Measurements from ENCODE around the gene ATF6B.

The ATF6B gene

DNA sequence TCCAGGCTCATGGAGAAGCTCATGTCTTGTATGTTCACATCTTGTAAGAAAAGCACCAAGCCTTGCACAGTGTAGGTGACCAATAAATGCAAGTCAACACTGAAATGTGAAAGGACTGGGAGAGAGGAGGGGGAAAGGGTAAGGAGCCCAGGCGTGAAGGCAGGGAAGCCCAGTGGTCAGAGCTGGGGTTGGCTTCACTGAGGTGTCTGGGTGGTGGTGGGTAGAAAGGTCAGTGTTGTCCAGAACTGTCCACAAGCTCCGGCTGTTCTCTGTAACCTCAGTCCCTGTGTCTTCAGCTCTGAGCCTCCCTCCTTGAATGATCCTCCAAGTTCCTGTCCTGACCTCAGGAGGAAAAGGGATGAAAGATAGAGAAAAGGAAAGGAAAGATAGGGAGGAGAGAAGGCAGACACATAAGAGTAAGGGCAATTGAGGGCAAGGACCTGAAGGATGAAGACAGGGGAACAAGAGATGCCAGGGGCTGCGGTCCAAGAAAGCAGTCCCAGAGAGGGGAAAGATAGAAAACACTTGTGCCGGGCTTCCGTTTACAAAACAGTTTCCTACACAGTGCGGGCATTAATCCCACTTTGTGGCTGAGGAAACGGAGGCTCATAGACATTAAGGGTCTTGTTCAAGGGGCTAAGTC lies 16.5 kb downstream of the ATF6B start:
- TF ChIP-seq, protein P1, sequence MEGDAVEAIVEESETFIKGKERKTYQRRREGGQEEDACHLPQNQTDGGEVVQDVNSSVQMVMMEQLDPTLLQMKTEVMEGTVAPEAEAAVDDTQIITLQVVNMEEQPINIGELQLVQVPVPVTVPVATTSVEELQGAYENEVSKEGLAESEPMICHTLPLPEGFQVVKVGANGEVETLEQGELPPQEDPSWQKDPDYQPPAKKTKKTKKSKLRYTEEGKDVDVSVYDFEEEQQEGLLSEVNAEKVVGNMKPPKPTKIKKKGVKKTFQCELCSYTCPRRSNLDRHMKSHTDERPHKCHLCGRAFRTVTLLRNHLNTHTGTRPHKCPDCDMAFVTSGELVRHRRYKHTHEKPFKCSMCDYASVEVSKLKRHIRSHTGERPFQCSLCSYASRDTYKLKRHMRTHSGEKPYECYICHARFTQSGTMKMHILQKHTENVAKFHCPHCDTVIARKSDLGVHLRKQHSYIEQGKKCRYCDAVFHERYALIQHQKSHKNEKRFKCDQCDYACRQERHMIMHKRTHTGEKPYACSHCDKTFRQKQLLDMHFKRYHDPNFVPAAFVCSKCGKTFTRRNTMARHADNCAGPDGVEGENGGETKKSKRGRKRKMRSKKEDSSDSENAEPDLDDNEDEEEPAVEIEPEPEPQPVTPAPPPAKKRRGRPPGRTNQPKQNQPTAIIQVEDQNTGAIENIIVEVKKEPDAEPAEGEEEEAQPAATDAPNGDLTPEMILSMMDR (IDR thresholded peaks at IDR 0.05; ENCODE audit: low read depth, low read length), result no peak
- H3K4me1 ChIP-seq, result no peaks in the 10 kb centered on the region
- no peaks in the 10 kb centered on the region; the same call in 1 of the 2 replicates for H3K36me3 ChIP-seq
- no peak overlapping the region for H3K4me3 ChIP-seq (ENCODE audit: low read depth, low read length)
- no peak for DNase-seq
- no peaks in the 10 kb centered on the region for H3K9me3 ChIP-seq
- peaks cover 37% of the 10 kb centered on the region for H3K27me3 ChIP-seq

DNA sequence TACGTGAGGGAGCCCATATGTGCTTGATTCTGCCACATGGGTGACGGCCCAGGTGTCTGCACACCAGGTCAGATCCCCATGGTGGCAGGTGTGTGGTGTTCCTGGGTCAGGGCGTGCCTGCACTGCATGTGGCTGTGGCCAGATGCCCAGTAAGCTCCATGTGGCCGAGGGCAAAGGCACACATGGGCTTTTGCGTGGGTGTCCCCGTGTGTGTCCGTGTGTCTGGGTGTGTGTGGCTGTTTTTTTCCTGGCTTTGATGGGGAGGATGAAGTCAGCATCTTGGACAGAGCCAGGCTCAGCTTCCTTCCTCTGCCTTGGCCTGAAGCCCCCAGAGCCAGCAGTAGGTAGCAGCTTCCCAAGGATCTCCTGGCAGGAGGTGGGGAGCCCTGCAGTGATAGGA lies 17.4 kb downstream of the ATF6B start:
- Histone ChIP-seq H3K9me3 (no peaks in the 10 kb centered on the region), H3K36me3 (no peaks in the 10 kb centered on the region), H3K4me1 (no peaks in the 10 kb centered on the region), H3K4me3 (ENCODE audit: low read depth, low read length) (no peak overlapping the region), H3K27me3 (peaks cover 40% of the 10 kb centered on the region)
- TF ChIP-seq, protein P1 (IDR thresholded peaks at IDR 0.05; ENCODE audit: low read depth, low read length), result no peak
- no peak for DNase-seq

GRCh38 chr6:32109765-32110160 lies 18.3 kb downstream of the ATF6B start:
- Histone ChIP-seq H3K4me3 (ENCODE audit: low read depth, low read length) (no peak overlapping the region), H3K4me1 (no peaks in the 10 kb centered on the region), H3K36me3 (no peaks in the 10 kb centered on the region), H3K9me3 (no peaks in the 10 kb centered on the region), H3K27me3 (peaks cover 45% of the 10 kb centered on the region)
- DNase-seq, result no peak
- TF ChIP-seq, protein P1 (IDR thresholded peaks at IDR 0.05; ENCODE audit: low read depth, low read length), result no peak

GRCh38 chr6:32109114-32109764 lies 18.8 kb downstream of the ATF6B start, which contains the start of gene TNXB:
TSS of gene TNXB (minus strand) at chr6:32109338. CDS start at chr6:32098198, 11,140 bp downstream.
- TF ChIP-seq, protein P1 (IDR thresholded peaks at IDR 0.05; ENCODE audit: low read depth, low read length), result no peak
- Histone ChIP-seq H3K4me3 (ENCODE audit: low read depth, low read length) (no peak within 1 kb of the TSS), H3K27me3 (peaks cover 46% of the 10 kb centered on the region), H3K4me1 (no peaks in the 10 kb centered on the region), H3K9me3 (no peaks in the 10 kb centered on the region), H3K36me3 (no peaks in the 10 kb centered on the region)
- DNase-seq, result no peak

DNA sequence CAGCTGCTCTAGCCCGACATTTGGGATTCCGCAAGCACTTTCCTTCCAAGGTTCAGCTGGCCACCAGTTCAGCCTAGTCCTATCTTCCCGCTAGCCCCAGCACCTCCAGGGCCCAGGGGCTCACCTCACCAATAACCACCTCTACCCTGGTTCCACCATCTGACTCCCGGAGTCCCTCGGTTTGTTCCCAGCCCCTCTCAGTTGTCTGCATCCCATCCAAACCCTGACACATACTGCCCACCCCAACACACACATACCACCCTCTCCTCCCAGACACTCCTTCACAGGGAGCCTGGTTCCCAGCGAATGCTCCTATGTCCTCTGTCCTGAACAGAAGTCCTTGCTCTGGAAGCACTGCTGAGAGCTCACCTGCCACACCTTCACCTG lies 19.3 kb downstream of the ATF6B start:
- Histone ChIP-seq H3K4me3 (ENCODE audit: low read depth, low read length) (no peak overlapping the region), H3K4me1 (no peaks in the 10 kb centered on the region), H3K9me3 (no peaks in the 10 kb centered on the region), H3K36me3 (no peaks in the 10 kb centered on the region), H3K27me3 (peaks cover 50% of the 10 kb centered on the region)
- DNase-seq, result no peak
- TF ChIP-seq, protein P1 (IDR thresholded peaks at IDR 0.05; ENCODE audit: low read depth, low read length), result no peak

DNA sequence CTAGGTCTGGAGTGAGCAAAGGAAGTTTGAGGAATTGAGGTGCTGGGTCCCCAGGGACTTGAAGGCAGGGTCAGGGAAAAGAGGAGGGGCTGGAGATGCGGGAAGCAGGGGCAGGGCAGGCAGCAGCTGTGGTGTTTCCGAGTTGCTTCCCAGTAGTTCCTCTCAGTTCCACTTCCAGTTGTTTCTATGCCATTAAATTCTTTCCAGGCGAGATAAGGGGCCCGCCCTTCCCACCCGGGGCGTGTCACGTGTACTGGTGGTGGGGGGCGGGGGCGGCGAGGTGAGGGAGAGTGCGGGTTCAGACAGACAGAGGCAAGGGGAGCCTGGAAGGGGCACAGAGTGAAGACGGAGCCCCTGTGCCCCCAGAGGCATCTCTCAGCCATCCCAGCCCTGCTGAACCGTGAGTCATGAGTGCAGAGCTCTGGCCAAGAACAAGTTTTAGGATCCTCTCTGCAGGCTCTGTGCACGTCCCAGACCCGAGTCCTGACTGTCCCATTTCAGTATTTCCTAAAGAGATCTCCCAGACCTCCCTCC lies 19.9 kb downstream of the ATF6B start:
- H3K9me3 ChIP-seq, result no peaks in the 10 kb centered on the region
- peaks cover 50% of the 10 kb centered on the region for H3K27me3 ChIP-seq
- no peak overlapping the region for H3K4me3 ChIP-seq (ENCODE audit: low read depth, low read length)
- no peak for DNase-seq
- no peaks in the 10 kb centered on the region for H3K36me3 ChIP-seq
- TF ChIP-seq, protein P1 (IDR thresholded peaks at IDR 0.05; ENCODE audit: low read depth, low read length), result no peak
- no peaks in the 10 kb centered on the region for H3K4me1 ChIP-seq
